Stimulated activated CD4-positive, alpha-beta T cell treated with anti-CD3 and anti-CD28 coated beads, Interleukin-12 subunit alpha, Interleukin-12 subunit beta, amount 100 ng/mL, for 4 hours (primary cell): ENCODE measurements around the gene ASPHD1.
A peak's percentile ranks its signal among the peaks of the same experiment; 100 is the strongest.
"Not testable (repeated sequence)": the region's sequence is repeated elsewhere in the genome, so short reads cannot be mapped to it uniquely, and the experiment has no call there.

Experiments
- DNase-seq: peaks from one replicate; pipeline ENCODE4 v3.0.0-alpha.2; 2020

The ASPHD1 gene, protein sequence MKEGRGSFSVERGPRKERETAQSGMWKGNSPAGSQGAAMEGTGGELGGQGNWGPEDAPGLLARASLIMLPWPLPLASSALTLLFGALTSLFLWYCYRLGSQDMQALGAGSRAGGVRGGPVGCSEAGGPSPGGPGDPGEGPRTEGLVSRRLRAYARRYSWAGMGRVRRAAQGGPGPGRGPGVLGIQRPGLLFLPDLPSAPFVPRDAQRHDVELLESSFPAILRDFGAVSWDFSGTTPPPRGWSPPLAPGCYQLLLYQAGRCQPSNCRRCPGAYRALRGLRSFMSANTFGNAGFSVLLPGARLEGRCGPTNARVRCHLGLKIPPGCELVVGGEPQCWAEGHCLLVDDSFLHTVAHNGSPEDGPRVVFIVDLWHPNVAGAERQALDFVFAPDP

GRCh38 chr16:29900102-29900887 is at the start of gene ASPHD1:
Gene ASPHD1, plus strand, starts transcription at chr16:29900488. Its CDS starts 484 bp downstream, at chr16:29900972.
- peak; percentile 69 for DNase-seq

- DNase-seq, result no peak
Observed at GRCh38 chr16:29850998-29851397, 49.3 kb upstream of the ASPHD1 start.

DNA sequence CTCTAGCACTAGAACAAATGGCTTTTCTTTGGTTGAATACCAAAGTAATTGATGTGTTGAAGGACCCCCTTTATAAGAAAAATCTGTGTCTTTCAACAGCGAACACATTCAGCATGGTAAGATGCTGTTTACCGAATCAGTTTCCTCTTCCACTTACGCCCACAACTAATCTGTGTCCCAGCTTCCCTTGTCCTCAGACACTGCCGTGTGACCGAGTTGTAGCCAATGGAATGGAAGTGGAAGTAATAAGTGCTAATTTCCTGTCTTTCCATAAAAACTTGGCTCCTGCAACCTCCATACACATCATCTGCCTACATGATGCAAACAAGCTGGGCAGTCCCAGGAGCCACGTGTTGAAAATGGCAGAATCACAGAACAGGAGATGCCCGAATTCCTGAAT is 47.6 kb upstream of the ASPHD1 start:
- no peak for DNase-seq

GRCh38 chr16:29854520-29855100 is 45.7 kb upstream of the ASPHD1 start:
- no peak for DNase-seq

DNA sequence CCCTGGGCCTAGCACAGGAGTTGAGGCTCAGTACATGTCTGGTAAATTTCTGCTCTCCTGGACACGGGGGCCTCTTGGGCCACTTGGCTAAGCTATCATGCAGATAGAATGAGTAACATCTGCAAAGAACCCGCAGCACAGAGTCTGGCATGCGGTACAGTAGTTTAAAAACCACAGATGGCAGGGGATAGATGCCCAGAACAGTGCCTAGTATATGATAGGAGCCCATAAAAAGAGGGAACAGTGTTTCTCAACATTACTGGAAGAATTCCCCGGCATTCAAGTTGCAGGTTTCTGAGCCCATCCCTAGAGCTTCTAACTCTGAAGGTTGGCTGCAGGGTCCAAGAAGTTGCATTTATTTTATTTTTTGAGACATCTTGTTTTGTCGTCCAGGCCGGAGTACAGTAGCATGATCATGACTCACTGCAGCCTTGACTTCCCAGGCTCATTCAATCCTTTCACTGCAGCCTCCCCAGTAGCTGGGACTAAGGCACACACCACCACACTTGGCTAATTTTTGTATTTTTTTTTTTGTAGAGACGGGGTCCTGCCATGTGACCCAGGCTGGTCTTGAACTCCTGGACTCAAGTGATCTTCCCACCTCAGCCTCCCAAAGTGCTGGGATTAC is 43.0 kb upstream of the ASPHD1 start:
- no peak for DNase-seq

DNA sequence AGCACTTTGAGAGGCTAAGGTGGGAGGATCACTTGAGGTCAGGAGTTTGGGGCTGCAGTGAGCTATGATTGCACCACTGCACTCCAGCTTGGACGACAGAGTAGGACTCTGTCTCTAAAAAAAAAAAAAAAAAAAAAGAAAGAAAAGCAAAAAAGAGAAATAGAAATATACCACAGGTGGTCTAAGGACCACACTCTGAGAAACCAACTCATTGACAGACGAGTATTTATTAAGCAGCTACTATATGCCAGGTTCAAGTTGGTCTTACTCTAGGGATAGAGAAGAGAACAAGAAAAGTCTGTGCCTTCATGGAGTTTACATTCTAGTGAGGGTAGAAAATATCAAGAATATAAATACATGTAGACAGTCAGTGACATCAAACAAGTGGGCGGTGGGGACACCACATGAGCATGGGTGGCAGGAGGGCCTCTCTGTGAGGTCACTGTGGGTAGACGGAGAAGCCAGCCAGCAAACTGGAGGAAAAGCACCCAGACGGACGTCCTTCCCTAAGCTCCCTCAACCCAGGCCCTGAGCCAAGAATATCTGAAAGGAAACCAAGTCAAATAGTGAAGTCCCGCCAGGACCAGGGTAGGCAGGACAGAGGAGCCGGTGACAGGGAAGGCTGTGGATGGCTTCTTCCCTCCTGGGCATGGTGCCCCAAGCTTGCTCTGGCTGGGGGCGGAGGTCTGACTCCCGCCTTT is 42.0 kb upstream of the ASPHD1 start:
- no peak for DNase-seq

GRCh38 chr16:29858974-29859373 is 41.3 kb upstream of the ASPHD1 start:
- DNase-seq, result no peak

DNA sequence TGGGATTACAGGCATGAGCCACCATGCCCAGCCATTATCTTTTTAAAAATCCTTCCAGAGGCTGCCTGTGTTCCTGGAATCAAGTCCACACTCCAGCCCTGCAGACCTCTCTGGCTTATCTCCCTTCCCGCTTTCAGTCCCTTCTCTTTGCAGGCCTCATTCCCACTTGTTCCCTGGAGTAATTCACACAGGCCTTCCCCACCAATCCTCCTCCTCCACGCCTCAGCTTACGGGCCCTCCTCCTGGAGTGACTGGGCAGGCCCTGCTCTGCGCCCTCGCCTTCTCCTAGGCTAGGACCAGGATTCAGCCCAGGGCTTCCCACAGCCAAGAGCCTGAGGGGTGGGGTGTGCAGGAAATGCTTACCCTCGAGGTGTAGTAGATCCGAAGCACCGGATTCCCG is 40.1 kb upstream of the ASPHD1 start:
- DNase-seq, result no peak

DNA sequence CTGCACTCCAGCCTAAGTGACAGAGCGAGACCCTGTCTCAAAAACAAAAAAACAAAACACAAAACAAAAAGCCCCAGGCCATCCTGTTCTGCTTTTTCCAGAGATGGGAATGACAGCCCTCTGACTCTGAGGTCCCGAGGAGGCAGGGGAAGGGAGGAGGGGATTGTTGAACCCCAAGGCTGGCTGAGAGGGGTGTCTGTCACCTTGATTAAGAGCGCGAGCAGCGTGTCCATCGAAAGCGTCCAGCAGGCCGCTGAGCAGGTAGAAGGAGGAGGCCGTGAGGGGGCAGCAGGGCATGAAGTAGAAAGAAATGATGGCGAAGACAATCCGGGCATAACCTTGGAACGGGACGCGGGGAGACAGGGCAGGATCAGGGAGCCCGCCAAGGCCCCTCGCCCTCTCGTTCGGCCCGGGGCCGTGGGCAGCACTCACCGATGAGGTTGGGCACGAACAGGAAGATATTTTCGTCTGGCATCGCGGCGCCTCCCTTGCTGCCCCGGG is 37.9 kb upstream of the ASPHD1 start:
- no peak for DNase-seq

DNA sequence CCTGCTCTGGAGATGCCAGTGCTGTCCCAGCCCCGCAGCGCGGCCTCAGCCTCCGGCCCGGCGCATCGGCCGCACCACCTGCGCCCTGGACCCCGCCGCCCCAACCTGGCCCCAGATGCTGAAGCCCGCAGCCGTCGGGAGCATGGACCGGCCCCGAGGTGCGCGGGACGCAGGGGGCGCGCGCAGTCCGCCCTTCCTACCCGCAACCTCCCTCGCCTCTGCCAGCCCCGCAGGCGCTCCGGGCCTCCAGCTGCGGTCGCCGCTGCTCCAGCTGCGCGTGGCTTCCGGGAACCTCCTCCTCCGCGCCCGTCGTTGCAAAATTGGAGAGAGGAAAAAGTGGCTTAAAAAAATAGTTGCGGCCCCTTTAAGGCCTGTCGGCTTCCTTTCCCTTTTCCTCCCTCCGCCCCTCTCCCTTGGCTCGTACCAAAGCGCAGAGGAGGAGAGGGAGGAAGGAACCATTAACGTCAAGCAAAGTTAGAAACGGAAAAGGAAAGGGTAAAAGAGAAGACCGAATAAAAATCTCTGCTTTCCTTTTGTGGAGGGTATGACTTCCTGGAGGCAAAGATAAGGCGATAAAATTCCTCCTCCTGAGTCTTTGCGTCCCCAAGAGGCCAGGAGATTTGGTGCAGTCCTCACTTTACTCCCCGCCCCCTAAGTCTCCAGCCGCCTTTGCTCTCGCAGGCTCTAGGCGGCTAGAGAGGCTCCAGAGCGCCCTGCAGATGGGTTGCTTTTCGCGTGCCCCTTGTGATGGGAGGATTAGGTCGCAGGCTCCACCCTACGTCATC is 37.2 kb upstream of the ASPHD1 start, which contains the start of gene CDIPT:
Gene CDIPT, minus strand, starts transcription at position 343 of the 785 bp plus-strand sequence. CDS start 369 bp downstream, outside the sequence.
- DNase-seq, result peak; percentile 90

DNA sequence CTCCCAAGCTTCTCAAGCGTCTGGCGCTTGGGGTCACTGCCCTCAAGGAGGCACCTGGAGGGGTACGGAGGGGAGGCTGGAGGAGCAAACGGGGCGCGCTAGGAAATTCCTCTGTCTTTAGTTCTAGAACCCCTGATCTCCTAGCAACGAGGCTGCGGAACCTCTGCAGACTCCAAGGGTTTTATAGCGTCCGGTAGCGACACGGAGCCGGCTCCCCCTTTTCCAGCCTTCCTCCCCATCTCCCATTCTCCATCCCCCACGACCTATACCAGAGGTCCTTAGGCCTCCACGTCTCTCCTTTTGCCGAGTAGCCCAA is 36.7 kb upstream of the ASPHD1 start:
- no peak for DNase-seq

- DNase-seq, result no peak
Observed at GRCh38 chr16:29864205-29864604, 36.1 kb upstream of the ASPHD1 start.

- no peak for DNase-seq
Observed at GRCh38 chr16:29868396-29869009, 31.8 kb upstream of the ASPHD1 start.

- not testable (repeated sequence) for DNase-seq
Observed at GRCh38 chr16:29869067-29869466, 31.2 kb upstream of the ASPHD1 start.

GRCh38 chr16:29871822-29872546 is 28.3 kb upstream of the ASPHD1 start:
- DNase-seq, result no peak

GRCh38 chr16:29873319-29873718 is 27.0 kb upstream of the ASPHD1 start:
- no peak for DNase-seq

DNA sequence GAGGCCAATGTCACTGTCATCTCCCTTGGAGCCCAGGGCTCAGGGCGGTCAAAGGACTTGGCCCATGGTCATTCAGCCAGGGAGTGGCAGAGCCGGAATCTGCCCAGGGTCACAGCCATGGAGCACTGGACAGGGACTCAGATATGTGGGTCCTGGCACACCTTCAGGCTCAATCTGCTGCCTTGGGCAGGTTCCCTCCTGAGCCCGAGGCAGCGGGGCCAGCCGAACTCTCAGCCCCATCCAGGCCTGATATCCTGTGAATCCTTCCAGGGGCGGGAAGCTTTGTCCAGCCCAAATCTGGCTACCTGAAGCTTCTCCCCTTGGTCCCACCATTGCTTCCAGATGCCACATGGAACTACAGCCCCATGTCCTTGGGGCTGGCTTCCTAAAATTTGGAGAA is 25.1 kb upstream of the ASPHD1 start:
- DNase-seq, result no peak

- DNase-seq, result no peak
Observed at GRCh38 chr16:29876217-29876593, 24.1 kb upstream of the ASPHD1 start.

DNA sequence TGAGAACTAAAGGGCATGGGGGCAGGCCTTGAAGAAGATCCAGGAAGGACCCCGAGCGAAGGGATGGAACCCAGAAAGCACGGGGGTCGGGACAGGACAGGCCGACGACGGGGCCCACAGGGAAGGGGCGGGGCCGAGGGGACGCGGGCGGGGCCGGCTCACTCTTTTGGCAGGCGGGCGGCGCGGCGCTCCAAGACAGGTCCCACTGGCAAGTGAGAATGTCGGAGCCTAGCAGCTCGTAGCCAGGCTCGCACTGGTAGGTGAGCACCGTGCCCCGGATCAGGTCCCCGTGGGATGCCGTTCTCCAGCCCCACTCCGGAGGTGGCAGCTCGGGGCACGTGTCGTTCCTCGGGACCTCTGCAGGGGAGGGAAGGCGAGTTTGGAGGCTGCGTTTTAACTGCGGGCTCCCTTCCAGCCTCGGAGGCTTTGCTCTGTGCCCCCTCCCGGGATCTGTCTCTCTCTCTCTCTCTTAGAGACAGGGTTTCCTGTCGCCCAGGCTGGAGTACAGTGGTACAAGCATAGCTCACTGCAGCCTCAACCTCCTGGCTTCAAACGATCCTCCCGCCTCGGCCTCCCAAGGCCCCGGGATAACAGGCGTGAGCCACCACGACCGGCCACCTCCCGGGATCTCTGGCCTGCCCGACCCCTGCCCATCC is 23.6 kb upstream of the ASPHD1 start:
- peak; percentile 40 for DNase-seq
